ENCODE results near the gene STK39. TPM values are rescaled to one million over a fixed set of nuclear protein-coding genes. Genes with fewer than 3 reads are reported as not detected.

Gene STK39
- polyA plus RNA-seq, 1 donor (not counting 4 experiments of a cell fraction or from before 2014, with no cell fraction given), result 20.7 TPM

DNA sequence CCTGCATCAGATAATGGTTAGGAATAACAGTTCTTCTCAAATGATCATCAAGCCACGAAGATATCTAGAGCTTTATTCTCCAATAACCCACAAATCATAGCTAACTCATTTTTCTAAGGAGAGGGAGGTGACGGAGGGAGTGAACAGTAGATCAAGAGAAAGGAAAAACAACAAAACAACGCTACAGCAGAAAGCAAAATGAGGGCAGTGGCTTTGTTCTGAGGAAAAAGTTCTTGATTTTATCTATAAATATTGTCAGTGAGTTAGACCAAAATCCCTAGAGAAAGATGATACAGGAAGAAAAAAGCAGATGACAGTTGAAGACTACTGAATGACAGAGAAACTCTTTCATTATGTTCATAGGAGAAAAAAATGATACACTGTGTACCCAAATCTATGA lies 71.0 kb downstream of the STK39 start:
- Histone ChIP-seq H3K79me2 (ENCODE audit: control insufficient read depth, insufficient read depth, low read length) (peaks cover 2% of the 10 kb centered on the region), H3K9me1 (ENCODE audit: control insufficient read depth, extremely low read depth, insufficient read depth, low read length) (no peaks in the 10 kb centered on the region), H3K27ac (ENCODE audit: control insufficient read depth, insufficient read depth, low read length) (no peak overlapping the region), H2AFZ (ENCODE audit: control insufficient read depth, low read length) (no peak overlapping the region), H3K4me2 (ENCODE audit: control insufficient read depth, extremely low read depth, insufficient read depth, low read depth, low read length) (no peak overlapping the region), H3K9ac (ENCODE audit: control insufficient read depth, extremely low read depth, insufficient read depth, low read length) (no peak overlapping the region), H3K36me3 (ENCODE audit: control insufficient read depth in 2 of 2, extremely low read depth in 1 of 2, insufficient read depth in 2 of 2, low read length in 2 of 2) (no peaks in the 10 kb centered on the region), H4K20me1 (ENCODE audit: control insufficient read depth, extremely low read depth, insufficient read depth, low read length) (no peaks in the 10 kb centered on the region), H3K9me3 (ENCODE audit: control insufficient read depth, low read depth, low read length) (no peaks in the 10 kb centered on the region), H3K27me3 (ENCODE audit: control insufficient read depth, extremely low read depth, insufficient read depth, low read length) (no peaks in the 10 kb centered on the region), H3K4me1 (ENCODE audit: control insufficient read depth, extremely low read depth, insufficient read depth, low read length) (no peaks in the 10 kb centered on the region), H3K4me3 (ENCODE audit: control insufficient read depth in 2 of 3, extremely low read depth in 1 of 3, insufficient read depth in 2 of 3, low read depth in 1 of 3, low read length in 3 of 3) (no peak overlapping the region)
- dilution Hi-C loops (cut with MboI; ENCODE audit: extremely low pct_ligation_motif_present, low sequenced_read_pairs), result no loop called here
- no peak for FAIRE-seq
- no peak for DNase-seq (ENCODE audit: low read depth, low spot score)
- no peak for TF ChIP-seq EZH2 (IDR thresholded peaks at IDR 0.05; ENCODE audit: low read length)
- TF ChIP-seq, protein P1, sequence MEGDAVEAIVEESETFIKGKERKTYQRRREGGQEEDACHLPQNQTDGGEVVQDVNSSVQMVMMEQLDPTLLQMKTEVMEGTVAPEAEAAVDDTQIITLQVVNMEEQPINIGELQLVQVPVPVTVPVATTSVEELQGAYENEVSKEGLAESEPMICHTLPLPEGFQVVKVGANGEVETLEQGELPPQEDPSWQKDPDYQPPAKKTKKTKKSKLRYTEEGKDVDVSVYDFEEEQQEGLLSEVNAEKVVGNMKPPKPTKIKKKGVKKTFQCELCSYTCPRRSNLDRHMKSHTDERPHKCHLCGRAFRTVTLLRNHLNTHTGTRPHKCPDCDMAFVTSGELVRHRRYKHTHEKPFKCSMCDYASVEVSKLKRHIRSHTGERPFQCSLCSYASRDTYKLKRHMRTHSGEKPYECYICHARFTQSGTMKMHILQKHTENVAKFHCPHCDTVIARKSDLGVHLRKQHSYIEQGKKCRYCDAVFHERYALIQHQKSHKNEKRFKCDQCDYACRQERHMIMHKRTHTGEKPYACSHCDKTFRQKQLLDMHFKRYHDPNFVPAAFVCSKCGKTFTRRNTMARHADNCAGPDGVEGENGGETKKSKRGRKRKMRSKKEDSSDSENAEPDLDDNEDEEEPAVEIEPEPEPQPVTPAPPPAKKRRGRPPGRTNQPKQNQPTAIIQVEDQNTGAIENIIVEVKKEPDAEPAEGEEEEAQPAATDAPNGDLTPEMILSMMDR (optimal IDR thresholded peaks at IDR 0.05 in 1 of 3, IDR thresholded peaks at IDR 0.05 in 1 of 3, conservative IDR thresholded peaks at IDR 0.05 in 1 of 3; ENCODE audit: extremely low read depth in 1 of 3, insufficient read depth in 2 of 3, low read length in 3 of 3), result no peak

DNA sequence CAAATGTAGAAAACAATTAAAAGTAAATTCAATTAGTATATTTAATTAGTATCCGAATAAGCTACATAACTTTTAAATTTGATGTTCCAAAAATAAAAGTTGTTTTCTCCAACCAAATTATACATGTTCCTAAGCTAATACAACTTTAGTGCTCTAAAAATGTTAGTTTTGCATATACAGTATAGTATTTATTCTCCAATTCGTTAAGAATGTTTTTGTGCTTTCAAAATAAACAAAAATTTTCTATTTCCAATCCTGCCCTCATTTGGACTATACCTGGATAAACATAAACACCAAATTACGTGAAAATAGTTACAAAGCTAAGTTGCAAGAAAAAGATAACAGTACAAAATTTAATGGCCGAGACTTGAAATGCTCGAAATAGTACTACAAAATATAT lies 71.9 kb downstream of the STK39 start:
- H3K4me2 ChIP-seq (ENCODE audit: control insufficient read depth, extremely low read depth, insufficient read depth, low read depth, low read length), result no peak overlapping the region
- dilution Hi-C loops (cut with MboI; ENCODE audit: extremely low pct_ligation_motif_present, low sequenced_read_pairs), result no loop called here
- peaks cover 3% of the 10 kb centered on the region for H3K79me2 ChIP-seq (ENCODE audit: control insufficient read depth, insufficient read depth, low read length)
- no peaks in the 10 kb centered on the region for H3K4me1 ChIP-seq (ENCODE audit: control insufficient read depth, extremely low read depth, insufficient read depth, low read length)
- H2AFZ ChIP-seq (ENCODE audit: control insufficient read depth, low read length), result no peak overlapping the region
- H3K9ac ChIP-seq (ENCODE audit: control insufficient read depth, extremely low read depth, insufficient read depth, low read length), result no peak overlapping the region
- H3K36me3 ChIP-seq (ENCODE audit: control insufficient read depth in 2 of 2, extremely low read depth in 1 of 2, insufficient read depth in 2 of 2, low read length in 2 of 2), result no peaks in the 10 kb centered on the region
- no peaks in the 10 kb centered on the region for H3K9me3 ChIP-seq (ENCODE audit: control insufficient read depth, low read depth, low read length)
- H4K20me1 ChIP-seq (ENCODE audit: control insufficient read depth, extremely low read depth, insufficient read depth, low read length), result no peaks in the 10 kb centered on the region
- H3K4me3 ChIP-seq (ENCODE audit: control insufficient read depth in 2 of 3, extremely low read depth in 1 of 3, insufficient read depth in 2 of 3, low read depth in 1 of 3, low read length in 3 of 3), result no peak overlapping the region
- DNase-seq (ENCODE audit: low read depth, low spot score), result no peak
- no peaks in the 10 kb centered on the region for H3K27me3 ChIP-seq (ENCODE audit: control insufficient read depth, extremely low read depth, insufficient read depth, low read length)
- no peak for TF ChIP-seq EZH2 (IDR thresholded peaks at IDR 0.05; ENCODE audit: low read length)
- TF ChIP-seq, protein P1 (optimal IDR thresholded peaks at IDR 0.05 in 1 of 3, IDR thresholded peaks at IDR 0.05 in 1 of 3, conservative IDR thresholded peaks at IDR 0.05 in 1 of 3; ENCODE audit: extremely low read depth in 1 of 3, insufficient read depth in 2 of 3, low read length in 3 of 3), result no peak
- H3K27ac ChIP-seq (ENCODE audit: control insufficient read depth, insufficient read depth, low read length), result no peak overlapping the region
- FAIRE-seq, result no peak
- no peaks in the 10 kb centered on the region for H3K9me1 ChIP-seq (ENCODE audit: control insufficient read depth, extremely low read depth, insufficient read depth, low read length)
